DND-41 (cell line): ENCODE measurements around the gene ZNF711.

Source experiments
- CTCF ChIP-seq: IDR thresholded peaks from 2 replicates; pipeline ENCODE4 v1.5.1; 2012; ENCODE audit warnings: borderline replicate concordance, low read length, moderate library complexity, mild to moderate bottlenecking; ENCODE audit not compliant: poor library complexity, severe bottlenecking; ENCODE audit errors: extremely low read depth
- EZH2 ChIP-seq: IDR thresholded peaks from 3 replicates; pipeline ENCODE4 v1.6.1; 2012; ENCODE audit warnings: borderline replicate concordance, low read depth, mild to moderate bottlenecking, moderate library complexity, low read length, inconsistent platforms; ENCODE audit not compliant: severe bottlenecking

- TF ChIP-seq CTCF (no peak), EZH2 (no peak)
Measured at GRCh38 chrX:85223359-85223758, 20.4 kb upstream of the ZNF711 start.
